Panc1 (cell line): Measurements from ENCODE around the gene SMAD3. TPM values are rescaled to one million over a fixed set of nuclear protein-coding genes. Genes with fewer than 3 reads are reported as not detected.

Experiments
- ATAC-seq: fragments of 200-7000 bp; cut with Tn5 transposase; 2 replicates; pipeline ENCODE4 v1.9.1; 2020; ENCODE audit warnings: mild to moderate bottlenecking, moderate library complexity
- BruUV-seq: library from RNA; stranded (reverse); fragments of 400-500 nt; replicated peaks from 2 replicates; lab custom pipeline; 2021; lab: Mats Ljungman, UMichigan
- CTCF ChIA-PET: fragments of 300-600 bp; sonication (Branson Sonifier 250); formaldehyde crosslinking; loops from one replicate; lab custom pipeline; 2022; ENCODE audit warnings: antibody characterized with exemption; lab: Charles Lee
- POLR2A ChIA-PET: fragments of 300-600 bp; sonication (Branson Sonifier 250); formaldehyde crosslinking; loops from one replicate; lab custom pipeline; 2022; ENCODE audit warnings: antibody characterized with exemption; lab: Charles Lee
- DNase-seq: peaks from one replicate; pipeline ENCODE4 v3.0.0-alpha.2; 2010; ENCODE audit warnings: low read depth, low spot score
- H3K27ac ChIP-seq: 2 replicates; pipeline ENCODE4 v1.5.1; 2011; ENCODE audit warnings: mild to moderate bottlenecking, low read length, inconsistent platforms
- H3K27me3 ChIP-seq: fragments of 200-500 bp; sonication (Bioruptor generic); 2 replicates; pipeline ENCODE4 v1.6.0; 2014; ENCODE audit warnings: low read length, inconsistent platforms; ENCODE audit not compliant: control insufficient read depth, insufficient read depth
- H3K36me3 ChIP-seq: fragments of 200-500 bp; sonication (Bioruptor generic); 2 replicates; pipeline ENCODE4 v1.5.1; 2014; ENCODE audit warnings: inconsistent platforms, mild to moderate bottlenecking, low read length, moderate library complexity; ENCODE audit not compliant: control insufficient read depth, insufficient read depth
- H3K4me1 ChIP-seq: 2 replicates; pipeline ENCODE4 v1.5.1; 2011; ENCODE audit warnings: inconsistent platforms, mild to moderate bottlenecking, low read length, moderate library complexity; ENCODE audit not compliant: control insufficient read depth, insufficient read depth
- H3K4me3 ChIP-seq, 2 experiments: 2 replicates each; pipeline ENCODE4 v1.5.1; 2011 to 2012; ENCODE audit warnings: low read depth in 2 of 2, low read length in 2 of 2, mild to moderate bottlenecking in 2 of 2, inconsistent platforms in 1 of 2, moderate library complexity in 1 of 2
- H3K9me3 ChIP-seq: fragments of 200-500 bp; sonication (Bioruptor generic); 2 replicates; pipeline ENCODE4 v1.5.1; 2014; ENCODE audit warnings: low read depth, mild to moderate bottlenecking, inconsistent platforms, low read length, moderate library complexity; ENCODE audit not compliant: control insufficient read depth, insufficient read depth
- CTCF ChIP-seq: fragments of 450-650 bp; IDR thresholded peaks from 2 replicates; pipeline ENCODE4 v1.5.1; 2017; ENCODE audit warnings: mild to moderate bottlenecking
- POLR2AphosphoS5 ChIP-seq: IDR thresholded peaks from 2 replicates; pipeline ENCODE4 v1.6.1; 2012; ENCODE audit warnings: mild to moderate bottlenecking, low read depth, low read length, moderate library complexity
- REST ChIP-seq, 2 experiments: IDR thresholded peaks; 2 replicates each; pipeline ENCODE4 v1.6.1; 2011 to 2012; ENCODE audit warnings: low read depth in 2 of 2, control low read depth in 1 of 2, low read length in 1 of 2, mild to moderate bottlenecking in 1 of 2, moderate library complexity in 1 of 2; ENCODE audit not compliant: insufficient read depth in 1 of 2
- SIN3A ChIP-seq: IDR thresholded peaks from 2 replicates; pipeline ENCODE4 v1.6.1; 2012; ENCODE audit warnings: low read depth, mild to moderate bottlenecking, low read length, moderate library complexity, borderline replicate concordance; ENCODE audit not compliant: insufficient read depth
- TCF7L2 ChIP-seq: IDR thresholded peaks from 2 replicates; pipeline ENCODE4 v1.6.1; 2011; ENCODE audit warnings: mild to moderate bottlenecking, low read depth, low read length, inconsistent platforms
- in situ Hi-C: cut with HindIII; loops from 2 replicates; pipeline ENCODE4 v1.10.0; 2016; ENCODE audit warnings: low sequenced_read_pairs, low pct_unique_long_range_greater_than_20kb
- intact Hi-C: fragments of 100-400 bp; cut with micrococcal nuclease; formaldehyde crosslinking; loops from one replicate; pipeline ENCODE4 v1.10.0; 2022; ENCODE audit not compliant: unreplicated experiment
- total RNA-seq: library from RNA; stranded (reverse); gene quantifications from one replicate; pipeline ENCODE4 v1.2.1, GENCODE V29; 2021; ENCODE audit not compliant: unreplicated experiment

Gene SMAD3
- total RNA-seq, 1 experiment from 2014 or later = 394 TPM

- TF ChIP-seq TCF7L2 = no peak
- TF ChIP-seq REST (IDR thresholded peaks at IDR 0.05; ENCODE audit: insufficient read depth in 1 of 2, low read depth in 2 of 2, low read length in 1 of 2) = 0 out of 4 replicates have a peak, but pooled peaks of 1 of the 2 experiments have one; percentile 33
- H3K4me1 ChIP-seq = peaks cover 100% of the 10 kb centered on the region
Measured at GRCh38 chr15:67103432-67103831, 38.0 kb downstream of the SMAD3 start.

GRCh38 chr15:67103869-67104268, 38.5 kb downstream of the SMAD3 start:
- TF ChIP-seq REST (IDR thresholded peaks at IDR 0.05; ENCODE audit: insufficient read depth in 1 of 2, low read depth in 2 of 2, low read length in 1 of 2) (no peak), TCF7L2 (no peak), CTCF (no peak), POLR2AphosphoS5 (no peak; the same call in 1 of the 2 replicates), SIN3A (no peak)
- H3K27me3 ChIP-seq = no peaks in the 10 kb centered on the region
- peaks cover 100% of the 10 kb centered on the region for H3K4me1 ChIP-seq
- DNase-seq (no peak), ATAC-seq (no peak)
- no TSS peak for BruUV-seq
- no peaks in the 10 kb centered on the region; the same call in 1 of the 2 replicates for H3K36me3 ChIP-seq
- intact Hi-C loops (no loop called here), in situ Hi-C loops (no loop called here)
- ChIA-PET POLR2A (no interaction called here), CTCF (no interaction called here)
- peak overlapping the region; percentile 100 for H3K27ac ChIP-seq
- no peaks in the 10 kb centered on the region for H3K9me3 ChIP-seq
- H3K4me3 ChIP-seq = no peak overlapping the region

More at GRCh38 chr15:67103432-67103831, 38.0 kb downstream of the SMAD3 start:
- H3K9me3 ChIP-seq = no peaks in the 10 kb centered on the region
- no peak overlapping the region; a peak in 1 of 4 replicates for H3K4me3 ChIP-seq
- ChIA-PET POLR2A (no interaction called here), CTCF (no interaction called here)
- H3K27me3 ChIP-seq = no peaks in the 10 kb centered on the region
- BruUV-seq = no TSS peak
- peak overlapping the region; percentile 100 for H3K27ac ChIP-seq
- intact Hi-C loops (no loop called here), in situ Hi-C loops (no loop called here)
- H3K36me3 ChIP-seq = no peaks in the 10 kb centered on the region; the same call in 1 of the 2 replicates
- ATAC-seq (no peak), DNase-seq (no peak)
